SJSA1 (cell line): Measurements from ENCODE around the gene PVALB. TPM values are rescaled to one million over a fixed set of nuclear protein-coding genes. Genes with fewer than 3 reads are reported as not detected.

Experiments used
- DNase-seq, 2 experiments: peaks; one replicate each; pipeline ENCODE4 v3.0.0-alpha.2; 2015 to 2020; ENCODE audit warnings: low spot score in 2 of 2, low read depth in 1 of 2
- H3K27ac ChIP-seq: fragments of 250-450 bp; sonication (Bioruptor Pico); 2 replicates; pipeline ENCODE4 v1.5.1; 2020; ENCODE audit warnings: mild to moderate bottlenecking, moderate library complexity
- H3K27me3 ChIP-seq: fragments of 250-450 bp; sonication (Bioruptor Pico); replicated peaks from 2 replicates; pipeline ENCODE4 v1.5.1; 2020; ENCODE audit warnings: mild to moderate bottlenecking, moderate library complexity
- H3K36me3 ChIP-seq: fragments of 250-450 bp; sonication (Bioruptor Pico); 2 replicates; pipeline ENCODE4 v1.5.1; 2020; ENCODE audit warnings: mild to moderate bottlenecking
- H3K4me1 ChIP-seq: fragments of 250-450 bp; sonication (Bioruptor Pico); replicated peaks from 2 replicates; pipeline ENCODE4 v1.6.1; 2021; ENCODE audit warnings: mild to moderate bottlenecking
- H3K4me3 ChIP-seq: fragments of 250-450 bp; sonication (Bioruptor Pico); 2 replicates; pipeline ENCODE4 v1.5.1; 2020; ENCODE audit warnings: mild to moderate bottlenecking
- H3K9me3 ChIP-seq: fragments of 250-450 bp; sonication (Bioruptor Pico); replicated peaks from 2 replicates; pipeline ENCODE4 v1.5.1; 2020; ENCODE audit warnings: mild to moderate bottlenecking
- total RNA-seq: library from RNA; depleted of rRNA; stranded (reverse); fragments of >200 nt; shearing (Covaris generic); gene quantifications from 2 replicates; pipeline ENCODE4 v1.2.3, GENCODE V29; 2014

PVALB gene
- total RNA-seq, 1 experiment from 2014 or later: not detected

GRCh38 chr22:36833073-36833472, 16.2 kb upstream of the PVALB start:
- no peak for DNase-seq
- Histone ChIP-seq H3K36me3 (no peaks in the 10 kb centered on the region), H3K4me1 (no peaks in the 10 kb centered on the region), H3K4me3 (no peak overlapping the region), H3K27ac (no peak overlapping the region), H3K27me3 (0 out of 2 replicates have a peak, but pooled peaks cover 3% of the 10 kb centered on the region), H3K9me3 (no peaks in the 10 kb centered on the region; the same call in 1 of the 2 replicates)

- Histone ChIP-seq H3K9me3 (no peaks in the 10 kb centered on the region), H3K27me3 (0 out of 2 replicates have a peak, but pooled peaks cover 10% of the 10 kb centered on the region), H3K4me3 (no peak overlapping the region), H3K27ac (no peak overlapping the region), H3K36me3 (no peaks in the 10 kb centered on the region), H3K4me1 (no peaks in the 10 kb centered on the region)
- DNase-seq: no peak
These were observed 14.9 kb upstream of the PVALB start for GRCh38 chr22:36831717-36832116.

- Histone ChIP-seq H3K27me3 (0 out of 2 replicates have a peak, but pooled peaks cover 10% of the 10 kb centered on the region), H3K9me3 (no peaks in the 10 kb centered on the region), H3K36me3 (no peaks in the 10 kb centered on the region), H3K4me3 (no peak overlapping the region), H3K27ac (no peak overlapping the region), H3K4me1 (no peaks in the 10 kb centered on the region)
- no peak for DNase-seq
These were observed 14.4 kb upstream of the PVALB start for GRCh38 chr22:36831206-36831605.

GRCh38 chr22:36830601-36831000, 13.8 kb upstream of the PVALB start:
- no peaks in the 10 kb centered on the region for H3K9me3 ChIP-seq
- H3K27me3 ChIP-seq: 0 out of 2 replicates have a peak, but pooled peaks cover 13% of the 10 kb centered on the region
- no peak for DNase-seq
- no peaks in the 10 kb centered on the region for H3K36me3 ChIP-seq
- H3K27ac ChIP-seq: no peak overlapping the region
- H3K4me3 ChIP-seq: no peak overlapping the region
- no peaks in the 10 kb centered on the region for H3K4me1 ChIP-seq

- Histone ChIP-seq H3K27ac (no peak overlapping the region), H3K36me3 (no peaks in the 10 kb centered on the region), H3K9me3 (no peaks in the 10 kb centered on the region), H3K4me1 (no peaks in the 10 kb centered on the region), H3K4me3 (no peak overlapping the region), H3K27me3 (0 out of 2 replicates have a peak, but pooled peaks cover 16% of the 10 kb centered on the region)
- no peak for DNase-seq
These were observed 12.7 kb upstream of the PVALB start for GRCh38 chr22:36829370-36830002.

- Histone ChIP-seq H3K36me3 (no peaks in the 10 kb centered on the region), H3K9me3 (no peaks in the 10 kb centered on the region), H3K4me3 (no peak overlapping the region), H3K27ac (no peak overlapping the region), H3K27me3 (0 out of 2 replicates have a peak, but pooled peaks cover 16% of the 10 kb centered on the region), H3K4me1 (no peaks in the 10 kb centered on the region)
- DNase-seq: no peak
These were observed 12.0 kb upstream of the PVALB start for GRCh38 chr22:36828815-36829214.

- no peaks in the 10 kb centered on the region for H3K36me3 ChIP-seq
- no peaks in the 10 kb centered on the region for H3K9me3 ChIP-seq
- peaks cover 16% of the 10 kb centered on the region; the same call in 1 of the 2 replicates for H3K27me3 ChIP-seq
- no peak for DNase-seq
- no peak overlapping the region for H3K4me3 ChIP-seq
- no peaks in the 10 kb centered on the region for H3K4me1 ChIP-seq
- H3K27ac ChIP-seq: no peak overlapping the region
These were observed 9.4 kb upstream of the PVALB start for GRCh38 chr22:36826262-36826661.

GRCh38 chr22:36824655-36825054, 7.8 kb upstream of the PVALB start:
- H3K36me3 ChIP-seq: no peaks in the 10 kb centered on the region
- H3K4me3 ChIP-seq: no peak overlapping the region
- H3K27me3 ChIP-seq: peaks cover 21% of the 10 kb centered on the region
- no peaks in the 10 kb centered on the region for H3K9me3 ChIP-seq
- H3K27ac ChIP-seq: no peak overlapping the region
- DNase-seq: no peak
- no peaks in the 10 kb centered on the region for H3K4me1 ChIP-seq

GRCh38 chr22:36823186-36823839, 6.5 kb upstream of the PVALB start:
- no peaks in the 10 kb centered on the region for H3K9me3 ChIP-seq
- DNase-seq: no peak
- no peak overlapping the region for H3K4me3 ChIP-seq
- peaks cover 32% of the 10 kb centered on the region for H3K27me3 ChIP-seq
- H3K4me1 ChIP-seq: no peaks in the 10 kb centered on the region
- H3K36me3 ChIP-seq: no peaks in the 10 kb centered on the region
- no peak overlapping the region for H3K27ac ChIP-seq

- Histone ChIP-seq H3K9me3 (no peaks in the 10 kb centered on the region), H3K27ac (no peak overlapping the region), H3K36me3 (no peaks in the 10 kb centered on the region), H3K4me3 (no peak overlapping the region), H3K27me3 (peaks cover 34% of the 10 kb centered on the region), H3K4me1 (no peaks in the 10 kb centered on the region)
- no peak for DNase-seq
These were observed 5.7 kb upstream of the PVALB start for GRCh38 chr22:36822581-36822980.

- Histone ChIP-seq H3K9me3 (no peaks in the 10 kb centered on the region), H3K36me3 (no peaks in the 10 kb centered on the region), H3K4me3 (no peak overlapping the region), H3K4me1 (no peaks in the 10 kb centered on the region), H3K27me3 (peaks cover 58% of the 10 kb centered on the region), H3K27ac (no peak overlapping the region)
- DNase-seq: no peak
These were observed 2.3 kb upstream of the PVALB start for GRCh38 chr22:36819112-36819511.

- peaks cover 66% of the 10 kb centered on the region for H3K27me3 ChIP-seq
- H3K9me3 ChIP-seq: no peaks in the 10 kb centered on the region
- no peaks in the 10 kb centered on the region for H3K4me1 ChIP-seq
- DNase-seq: no peak
- no peak overlapping the region for H3K27ac ChIP-seq
- no peak overlapping the region for H3K4me3 ChIP-seq
- no peaks in the 10 kb centered on the region for H3K36me3 ChIP-seq
These were observed 1.3 kb upstream of the PVALB start for GRCh38 chr22:36818010-36818642.

GRCh38 chr22:36817525-36817848, 652 bp upstream of the PVALB start:
- Histone ChIP-seq H3K27me3 (peaks cover 70% of the 10 kb centered on the region), H3K4me3 (no peak overlapping the region), H3K27ac (no peak overlapping the region), H3K4me1 (no peaks in the 10 kb centered on the region), H3K36me3 (no peaks in the 10 kb centered on the region), H3K9me3 (no peaks in the 10 kb centered on the region)
- DNase-seq: no peak

GRCh38 chr22:36816339-36816635, 548 bp downstream of the PVALB start:
- Histone ChIP-seq H3K4me1 (no peaks in the 10 kb centered on the region), H3K27ac (no peak overlapping the region), H3K9me3 (no peaks in the 10 kb centered on the region), H3K4me3 (no peak overlapping the region), H3K36me3 (no peaks in the 10 kb centered on the region), H3K27me3 (peaks cover 79% of the 10 kb centered on the region)
- no peak for DNase-seq
